ENCODE measurements around the gene KHDRBS2. TPM values are rescaled to one million over a fixed set of nuclear protein-coding genes. Genes with fewer than 3 reads are reported as not detected.

Gene KHDRBS2
- under 1 TPM in 4 of 6 donors, not detected in 2; 0.06 to 0.12 (median 0.09) TPM for total RNA-seq
- under 1 TPM in 1 of 2 donors, not detected in 1; 0.05 TPM for polyA plus RNA-seq

DNA sequence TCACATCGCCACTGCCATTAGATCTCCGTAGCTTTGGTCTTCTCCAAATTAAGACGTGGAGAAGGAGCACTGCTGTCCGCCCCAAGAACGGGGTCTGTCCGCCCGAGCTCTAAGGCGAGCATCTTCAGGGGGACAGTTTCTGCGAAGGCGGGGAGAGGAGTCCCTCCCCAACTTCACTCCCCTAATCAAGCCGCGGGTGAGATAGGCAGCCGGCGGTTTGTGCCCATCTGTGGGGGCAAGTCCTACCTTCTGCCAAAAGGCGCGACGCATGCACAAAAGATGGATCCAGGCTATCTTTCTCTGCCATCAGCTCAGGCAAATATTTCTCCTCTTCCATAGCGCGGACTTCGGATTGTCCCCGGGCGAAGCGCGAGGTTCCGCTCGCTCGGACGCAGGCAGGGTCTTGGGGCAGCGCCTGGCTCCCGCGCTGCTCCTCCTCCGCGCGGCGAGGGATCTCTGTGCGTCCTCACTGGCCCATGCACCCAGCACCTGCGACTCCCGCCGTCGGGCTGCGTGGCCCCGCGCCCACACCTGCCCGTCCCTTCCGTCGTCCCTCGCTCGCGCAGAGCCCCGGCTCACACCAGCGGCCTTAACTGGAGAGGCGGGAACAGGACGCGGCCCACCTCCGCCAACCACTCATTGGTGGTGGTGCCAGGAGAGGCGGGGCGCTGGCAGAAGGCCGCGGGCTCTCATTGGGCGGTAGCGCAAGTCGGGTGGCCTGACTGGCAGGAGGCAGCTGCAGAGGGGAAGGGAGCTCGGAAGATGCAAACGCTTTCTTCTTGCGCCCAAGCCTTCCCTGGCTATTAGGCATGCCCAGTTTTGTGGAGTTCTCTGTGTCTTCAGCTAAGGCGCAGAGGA is at the start of gene KHDRBS2:
TSS of gene KHDRBS2 (minus strand) at position 614 of the 858 bp plus-strand sequence.
- no peak for FAIRE-seq
- Histone ChIP-seq H3K9me3 (no peaks in the 10 kb centered on the region), H3K36me3 (no peaks in the 10 kb centered on the region), H3K27ac (no peak within 1 kb of the TSS), H3K27me3 (peaks cover 0 to 18% (median 0%) of the 10 kb centered on the region in 4 donors), H3K4me1 (no peaks in the 10 kb centered on the region), H3K4me3 (peak within 1 kb of the TSS in 3 of 4 donors; percentile 8 to 40 (median 21))
- TF ChIP-seq, protein P1, sequence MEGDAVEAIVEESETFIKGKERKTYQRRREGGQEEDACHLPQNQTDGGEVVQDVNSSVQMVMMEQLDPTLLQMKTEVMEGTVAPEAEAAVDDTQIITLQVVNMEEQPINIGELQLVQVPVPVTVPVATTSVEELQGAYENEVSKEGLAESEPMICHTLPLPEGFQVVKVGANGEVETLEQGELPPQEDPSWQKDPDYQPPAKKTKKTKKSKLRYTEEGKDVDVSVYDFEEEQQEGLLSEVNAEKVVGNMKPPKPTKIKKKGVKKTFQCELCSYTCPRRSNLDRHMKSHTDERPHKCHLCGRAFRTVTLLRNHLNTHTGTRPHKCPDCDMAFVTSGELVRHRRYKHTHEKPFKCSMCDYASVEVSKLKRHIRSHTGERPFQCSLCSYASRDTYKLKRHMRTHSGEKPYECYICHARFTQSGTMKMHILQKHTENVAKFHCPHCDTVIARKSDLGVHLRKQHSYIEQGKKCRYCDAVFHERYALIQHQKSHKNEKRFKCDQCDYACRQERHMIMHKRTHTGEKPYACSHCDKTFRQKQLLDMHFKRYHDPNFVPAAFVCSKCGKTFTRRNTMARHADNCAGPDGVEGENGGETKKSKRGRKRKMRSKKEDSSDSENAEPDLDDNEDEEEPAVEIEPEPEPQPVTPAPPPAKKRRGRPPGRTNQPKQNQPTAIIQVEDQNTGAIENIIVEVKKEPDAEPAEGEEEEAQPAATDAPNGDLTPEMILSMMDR (IDR thresholded peaks at IDR 0.05), result no peak
- DNase-seq, result peak; percentile 75 to 88 (median 86)
- intact Hi-C loops (cut with DNase I), result no loop called here
- 1% methylated on average over 66 of the region's 66 CpGs for WGBS, 2 donors
- ATAC-seq, result peak; percentile 97 to 100 (median 100)

DNA sequence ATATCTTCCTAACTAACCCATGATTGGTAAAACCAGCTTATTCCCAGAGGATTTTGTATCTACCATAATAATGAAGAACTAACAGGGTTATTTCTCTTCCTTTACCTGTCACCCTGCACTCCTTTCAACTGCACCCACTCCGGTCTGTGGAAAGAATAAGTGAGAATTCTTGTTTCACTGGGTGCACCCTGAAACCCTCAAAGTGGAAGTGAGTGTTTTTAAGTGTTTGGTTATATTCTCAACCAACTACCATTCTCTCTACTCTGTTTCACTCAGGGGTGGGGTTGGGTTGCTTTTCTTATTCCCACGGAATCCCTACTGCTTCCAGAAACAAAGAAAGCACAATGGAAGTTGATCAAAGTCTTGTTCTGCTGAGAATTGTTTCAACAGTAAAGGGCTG is 42.6 kb upstream of the KHDRBS2 start:
- ATAC-seq (no peak), FAIRE-seq (no peak), DNase-seq (no peak)
- Histone ChIP-seq H3K27me3 (no peaks in the 10 kb centered on the region), H3K36me3 (no peaks in the 10 kb centered on the region), H3K4me3 (no peak overlapping the region), H3K4me1 (no peaks in the 10 kb centered on the region), H3K9me3 (no peaks in the 10 kb centered on the region), H3K27ac (no peak overlapping the region)
- 53 to 66% methylated on average over 2 of the region's 2 CpGs for WGBS, 2 donors
- intact Hi-C loops (cut with DNase I), result no loop called here
- TF ChIP-seq, protein P1 (IDR thresholded peaks at IDR 0.05), result no peak

DNA sequence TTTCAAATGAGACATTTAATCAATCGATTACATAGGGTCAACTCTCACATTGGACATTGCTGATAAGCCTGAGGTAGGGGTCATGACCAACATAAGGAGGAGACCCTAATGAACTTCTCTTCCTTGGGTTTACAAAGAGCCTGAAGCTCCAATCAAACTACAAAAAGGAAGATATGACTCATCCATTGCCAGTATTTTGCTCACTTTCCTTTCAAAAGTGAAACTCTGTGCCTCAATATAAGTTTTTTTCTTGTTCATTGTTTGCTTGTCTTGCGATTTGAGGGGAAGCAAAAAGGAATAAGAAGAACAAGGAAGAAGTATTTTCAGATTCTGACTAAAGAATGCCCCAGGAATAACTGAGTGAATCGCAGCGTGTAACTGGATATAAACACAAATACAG is 38.8 kb upstream of the KHDRBS2 start:
- Histone ChIP-seq H3K9me3 (no peaks in the 10 kb centered on the region), H3K27me3 (no peaks in the 10 kb centered on the region), H3K4me3 (no peak overlapping the region), H3K27ac (no peak overlapping the region), H3K36me3 (no peaks in the 10 kb centered on the region), H3K4me1 (no peaks in the 10 kb centered on the region)
- intact Hi-C loops (cut with DNase I), result no loop called here
- ATAC-seq, result no peak
- no peak for FAIRE-seq
- TF ChIP-seq, protein P1 (IDR thresholded peaks at IDR 0.05), result no peak
- WGBS, 2 donors, result 46 to 58% methylated on average over 4 of the region's 4 CpGs
- no peak for DNase-seq

DNA sequence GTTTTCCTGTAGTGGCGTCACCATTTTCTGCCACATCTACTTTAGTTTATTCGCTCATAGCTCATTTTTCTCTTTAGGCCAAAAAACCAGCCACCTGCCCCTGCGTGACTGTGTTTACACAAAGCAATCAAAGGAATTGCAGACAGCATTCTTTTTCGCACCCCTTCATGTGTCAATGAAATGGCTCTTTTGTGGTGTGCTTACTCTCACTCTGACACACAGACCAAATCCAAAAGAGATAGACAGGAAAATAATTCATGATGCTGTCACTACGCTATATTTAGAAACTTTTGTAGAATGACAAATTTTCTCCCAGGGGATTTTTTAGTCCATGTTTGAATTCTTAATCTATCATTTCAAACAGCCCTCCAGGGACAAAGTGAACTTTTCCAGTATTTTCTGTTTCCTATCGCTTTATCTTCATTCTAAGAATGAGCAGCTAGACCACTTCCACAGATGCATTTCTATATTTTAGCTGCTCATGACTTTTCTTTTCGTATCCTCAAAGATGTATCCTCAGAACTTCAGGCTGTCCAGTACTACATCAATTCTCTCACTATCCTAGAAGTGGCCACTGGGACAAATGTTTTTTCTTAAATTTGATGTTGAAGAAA is 37.9 kb upstream of the KHDRBS2 start:
- TF ChIP-seq, protein P1 (IDR thresholded peaks at IDR 0.05), result no peak
- Histone ChIP-seq H3K27me3 (no peaks in the 10 kb centered on the region), H3K27ac (no peak overlapping the region), H3K4me3 (no peak overlapping the region), H3K4me1 (no peaks in the 10 kb centered on the region), H3K36me3 (no peaks in the 10 kb centered on the region), H3K9me3 (no peaks in the 10 kb centered on the region)
- DNase-seq (no peak), FAIRE-seq (no peak), ATAC-seq (no peak)
- 27 to 30% methylated on average over 7 of the region's 7 CpGs for WGBS, 2 donors
- intact Hi-C loops (cut with DNase I), result no loop called here
